ENCODE data around the gene CHI3L1. TPM values are rescaled to one million over a fixed set of nuclear protein-coding genes. Genes with fewer than 3 reads are reported as not detected.

The CHI3L1 gene
- total and polyA plus RNA-seq, 12 donors: 0.15 to 14.3 (median 2.0) TPM; not detected in 1

GRCh38 chr1:203210988-203211387 is 24.5 kb upstream of the CHI3L1 start:
- Histone ChIP-seq H3K4me1 (peaks cover 0 to 9% (median 0%) of the 10 kb centered on the region in 9 donors), H3K36me3 (no peaks in the 10 kb centered on the region), H3K4me3 (no peak overlapping the region), H3K27me3 (peaks cover 0 to 2% (median 0%) of the 10 kb centered on the region in 7 donors), H3K9me3 (no peaks in the 10 kb centered on the region), H3K27ac (no peak overlapping the region)
- no peak for TF ChIP-seq CTCF (IDR thresholded peaks at IDR 0.05)
- no peak for ATAC-seq
- intact Hi-C loops (cut with DNase I): loop anchor here in 1 of 10 donors (2.0 to 5.0 kb wide), 2 partner anchors 39 to 92 kb away; no protein-coding TSS in a partner anchor
- DNase-seq: no peak

- no peaks in the 10 kb centered on the region for H3K36me3 ChIP-seq
- intact Hi-C loops (cut with DNase I): loop anchor here in 1 of 10 donors (2.0 to 5.0 kb wide), 2 partner anchors 38 to 92 kb away; no protein-coding TSS in a partner anchor
- ATAC-seq (no peak), DNase-seq (no peak)
- no peak overlapping the region for H3K4me3 ChIP-seq
- no peak for TF ChIP-seq CTCF (IDR thresholded peaks at IDR 0.05)
- H3K27ac ChIP-seq: no peak overlapping the region
- no peaks in the 10 kb centered on the region for H3K9me3 ChIP-seq
- no peaks in the 10 kb centered on the region for H3K27me3 ChIP-seq
- H3K4me1 ChIP-seq: peaks cover 0 to 5% (median 0%) of the 10 kb centered on the region in 9 donors
Observed at GRCh38 chr1:203210350-203210749, 23.8 kb upstream of the CHI3L1 start.

GRCh38 chr1:203208181-203208580 is 21.7 kb upstream of the CHI3L1 start:
- intact Hi-C loops (cut with DNase I): no loop called here
- Histone ChIP-seq H3K27me3 (no peaks in the 10 kb centered on the region), H3K36me3 (no peaks in the 10 kb centered on the region), H3K4me3 (no peak overlapping the region), H3K4me1 (peaks cover 0 to 2% (median 0%) of the 10 kb centered on the region in 9 donors), H3K9me3 (no peaks in the 10 kb centered on the region), H3K27ac (no peak overlapping the region)
- no peak for ATAC-seq
- 70 to 78% methylated on average over 1 of the region's 1 CpG for WGBS, 2 donors
- TF ChIP-seq CTCF (IDR thresholded peaks at IDR 0.05): no peak
- DNase-seq: no peak

- DNase-seq (no peak), ATAC-seq (no peak)
- Histone ChIP-seq H3K27ac (no peak overlapping the region), H3K4me1 (peaks cover 0 to 7% (median 0%) of the 10 kb centered on the region in 9 donors), H3K4me3 (no peak overlapping the region), H3K27me3 (no peaks in the 10 kb centered on the region), H3K36me3 (no peaks in the 10 kb centered on the region), H3K9me3 (no peaks in the 10 kb centered on the region)
- no peak for TF ChIP-seq CTCF (IDR thresholded peaks at IDR 0.05)
- WGBS, 2 donors: 76 to 84% methylated on average over 2 of the region's 2 CpGs
- intact Hi-C loops (cut with DNase I): no loop called here
Observed at GRCh38 chr1:203207751-203208150, 21.2 kb upstream of the CHI3L1 start.
